ENCODE measurements around the gene HS6ST1.
"Not testable (repeated sequence)": the region's sequence is repeated elsewhere in the genome, so short reads cannot be mapped to it uniquely, and the experiment has no call there.

HS6ST1 gene

DNA sequence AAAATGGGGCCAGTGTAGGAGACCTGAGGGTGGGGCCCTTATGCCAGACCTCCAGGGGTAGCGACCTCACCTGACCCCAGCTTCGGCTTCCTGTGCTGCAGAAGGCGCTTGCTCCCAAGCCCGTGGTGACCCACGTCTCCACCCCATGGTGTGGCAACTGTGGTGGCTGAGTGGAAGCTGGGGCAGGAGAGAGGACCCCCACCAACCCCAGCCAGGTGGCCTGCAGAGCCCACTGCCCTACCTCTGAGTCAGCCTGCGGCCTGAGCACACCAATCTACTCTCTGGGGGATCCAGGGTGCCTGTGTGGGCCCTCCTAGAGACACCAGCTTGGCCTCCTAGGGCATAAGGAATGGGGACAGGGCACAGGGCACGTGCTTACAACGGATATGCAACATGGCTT, 52.2 kb downstream of the HS6ST1 start:
- not testable (repeated sequence) for DNase-seq

DNA sequence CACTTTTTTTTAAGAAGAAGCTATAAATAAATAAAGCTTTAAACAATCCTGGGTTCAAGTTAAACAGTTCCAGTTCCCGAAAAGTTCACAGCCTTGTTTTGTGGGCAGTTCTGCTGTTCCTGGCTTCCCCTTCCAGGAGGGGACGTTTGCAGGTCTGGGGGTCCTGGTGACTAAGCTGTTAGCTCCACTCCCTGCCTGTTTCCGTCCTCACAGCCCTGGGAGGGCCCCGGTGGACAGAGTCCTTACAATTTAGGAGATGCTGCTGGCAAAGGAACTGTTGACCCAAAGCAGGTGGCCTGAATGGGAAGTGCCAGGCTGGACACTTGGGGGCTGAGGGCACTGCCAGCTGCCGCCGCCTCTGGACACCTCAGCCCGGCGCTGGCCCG, 53.1 kb downstream of the HS6ST1 start:
- not testable (repeated sequence) for DNase-seq

DNA sequence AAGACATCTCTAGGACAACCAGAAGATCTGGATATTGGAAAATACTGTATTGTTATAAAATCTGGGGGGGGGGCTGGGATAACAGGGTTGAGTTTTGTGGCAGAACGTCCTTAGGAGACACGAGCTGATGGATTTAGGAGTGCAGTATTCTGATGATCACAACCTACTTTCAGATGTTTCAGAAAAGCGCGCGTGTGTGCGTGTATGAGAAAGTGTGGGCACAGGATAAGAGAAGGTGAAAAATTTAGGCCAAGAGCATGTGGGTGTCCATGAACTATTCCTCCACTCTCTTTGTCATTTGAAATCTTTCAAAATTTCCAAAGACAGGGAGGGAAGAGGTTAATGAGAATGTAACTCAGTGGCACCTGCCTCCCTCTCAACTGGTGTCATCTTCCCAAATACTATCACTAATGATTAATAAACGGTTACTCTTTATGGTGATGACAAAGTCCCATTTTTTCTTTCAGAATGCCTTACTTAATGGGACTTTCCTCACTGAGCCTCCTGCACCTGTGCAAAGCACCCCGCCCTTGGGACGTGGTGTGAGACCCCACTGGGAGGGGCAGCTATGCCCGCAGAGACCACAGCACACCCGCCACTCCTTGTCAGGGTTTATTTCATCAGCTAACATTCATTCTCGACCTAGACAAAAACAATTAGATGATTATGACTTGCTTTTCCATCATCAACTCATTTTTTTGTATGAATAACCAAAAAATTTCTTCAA, 53.6 kb downstream of the HS6ST1 start:
- no peak for DNase-seq

DNA sequence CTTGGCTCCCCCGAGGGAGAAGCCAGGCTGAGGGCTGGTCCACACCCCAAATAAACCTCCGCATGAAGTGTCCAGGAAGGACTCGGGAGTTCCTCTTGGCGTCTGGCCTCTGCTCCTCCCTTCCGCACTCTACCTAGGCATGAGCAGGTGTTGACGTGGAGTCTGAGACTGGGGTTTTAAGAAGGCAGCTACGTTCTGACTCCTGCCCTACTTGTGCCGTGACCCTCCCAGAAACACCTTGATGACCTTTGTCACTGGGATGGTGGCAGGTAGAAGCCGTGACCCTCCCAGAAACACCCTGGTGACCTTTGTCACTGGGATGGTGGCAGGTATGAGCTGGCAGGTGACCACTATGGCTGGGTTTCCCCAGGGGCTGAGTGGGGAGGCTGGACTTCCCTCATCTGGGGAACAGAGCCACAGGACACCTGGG, 54.8 kb downstream of the HS6ST1 start:
- DNase-seq, result no peak

DNA sequence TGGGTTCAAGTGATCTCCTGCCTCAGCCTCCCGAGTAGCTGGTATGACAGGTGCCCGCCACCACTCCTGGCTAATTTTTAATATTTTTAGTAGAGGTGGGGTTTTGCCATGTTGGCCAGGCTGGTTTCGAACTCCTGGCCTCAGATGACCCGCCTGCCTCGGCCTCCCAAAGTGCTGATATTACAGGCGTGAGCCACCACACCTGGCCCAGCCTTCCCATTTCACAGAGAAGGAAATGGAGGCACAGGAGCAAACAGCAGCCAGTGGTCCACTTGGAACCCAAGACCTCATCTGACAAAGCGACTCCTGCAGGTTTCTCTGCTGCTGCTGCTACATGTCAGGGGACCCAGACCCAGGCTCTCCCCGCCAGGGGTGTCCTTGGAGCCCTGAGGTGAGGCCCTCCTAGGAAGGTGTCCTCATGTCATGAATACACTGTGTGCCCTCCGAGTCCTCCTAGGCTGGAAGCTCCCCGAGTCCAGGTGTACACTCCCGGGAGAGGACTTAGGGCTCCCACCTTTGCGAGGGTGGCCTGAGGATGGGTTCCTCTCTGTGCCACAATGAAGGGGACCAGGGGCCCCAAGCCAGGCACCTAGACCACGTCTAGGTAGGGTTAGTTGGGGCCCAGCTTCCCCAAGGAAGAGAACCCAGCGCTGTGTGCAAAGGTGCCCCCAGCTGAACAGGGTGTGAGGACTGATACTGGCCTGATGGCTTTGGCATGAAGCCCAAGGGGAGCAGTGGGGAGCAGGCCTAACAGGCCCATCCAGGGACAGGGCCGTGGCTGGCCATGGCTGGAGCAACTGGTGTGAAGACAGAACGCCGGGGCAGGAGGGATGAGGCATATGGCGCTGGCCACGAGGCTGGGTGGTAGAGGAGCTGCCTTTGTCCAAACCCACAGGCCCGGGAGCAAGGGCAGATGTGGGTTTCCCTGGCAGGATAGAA, 56.1 kb downstream of the HS6ST1 start:
- no peak for DNase-seq

DNA sequence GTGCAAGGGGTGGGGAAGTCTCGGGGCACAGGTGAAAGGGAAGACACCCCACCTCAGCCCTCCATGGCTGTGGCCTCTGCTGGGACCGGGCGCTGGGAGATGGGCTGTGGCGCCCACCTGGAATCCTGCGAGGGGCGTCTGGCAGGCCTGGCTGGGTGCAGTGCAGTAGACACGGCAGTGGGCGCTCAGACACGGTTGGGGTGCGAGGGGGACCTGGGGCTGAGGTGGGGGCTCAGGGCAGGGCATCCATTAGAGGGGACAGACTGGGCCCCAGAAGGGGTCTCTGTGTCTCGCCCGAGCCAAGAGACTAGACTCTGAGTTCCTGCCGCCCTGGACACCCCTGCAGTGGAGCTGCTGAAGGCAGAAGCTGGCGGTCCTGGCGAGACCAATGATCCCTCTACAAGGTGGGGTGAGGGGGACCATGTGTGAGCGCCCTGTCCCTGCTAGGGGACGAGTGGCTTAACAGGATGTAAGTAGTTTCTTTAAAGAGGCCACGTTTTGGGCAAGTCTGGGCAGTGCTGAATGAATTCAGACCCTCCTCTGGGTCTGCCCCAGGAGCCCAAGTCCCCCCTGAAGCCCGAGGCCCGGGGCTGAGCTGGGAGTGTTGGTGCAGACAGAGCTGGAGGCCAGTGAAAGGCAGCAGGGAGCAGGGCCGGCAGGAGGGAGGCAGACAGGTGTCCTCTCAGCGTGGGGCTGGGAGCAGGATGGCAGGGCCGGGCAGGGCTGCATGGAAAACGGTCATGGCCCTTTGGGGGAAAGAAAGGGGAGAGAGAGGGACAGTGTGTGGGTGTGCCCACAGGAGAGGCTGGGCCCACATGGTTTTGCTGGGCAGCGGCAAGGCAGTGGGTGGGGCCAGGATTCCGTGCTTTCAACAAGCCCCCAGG, 57.2 kb downstream of the HS6ST1 start:
- no peak for DNase-seq

DNA sequence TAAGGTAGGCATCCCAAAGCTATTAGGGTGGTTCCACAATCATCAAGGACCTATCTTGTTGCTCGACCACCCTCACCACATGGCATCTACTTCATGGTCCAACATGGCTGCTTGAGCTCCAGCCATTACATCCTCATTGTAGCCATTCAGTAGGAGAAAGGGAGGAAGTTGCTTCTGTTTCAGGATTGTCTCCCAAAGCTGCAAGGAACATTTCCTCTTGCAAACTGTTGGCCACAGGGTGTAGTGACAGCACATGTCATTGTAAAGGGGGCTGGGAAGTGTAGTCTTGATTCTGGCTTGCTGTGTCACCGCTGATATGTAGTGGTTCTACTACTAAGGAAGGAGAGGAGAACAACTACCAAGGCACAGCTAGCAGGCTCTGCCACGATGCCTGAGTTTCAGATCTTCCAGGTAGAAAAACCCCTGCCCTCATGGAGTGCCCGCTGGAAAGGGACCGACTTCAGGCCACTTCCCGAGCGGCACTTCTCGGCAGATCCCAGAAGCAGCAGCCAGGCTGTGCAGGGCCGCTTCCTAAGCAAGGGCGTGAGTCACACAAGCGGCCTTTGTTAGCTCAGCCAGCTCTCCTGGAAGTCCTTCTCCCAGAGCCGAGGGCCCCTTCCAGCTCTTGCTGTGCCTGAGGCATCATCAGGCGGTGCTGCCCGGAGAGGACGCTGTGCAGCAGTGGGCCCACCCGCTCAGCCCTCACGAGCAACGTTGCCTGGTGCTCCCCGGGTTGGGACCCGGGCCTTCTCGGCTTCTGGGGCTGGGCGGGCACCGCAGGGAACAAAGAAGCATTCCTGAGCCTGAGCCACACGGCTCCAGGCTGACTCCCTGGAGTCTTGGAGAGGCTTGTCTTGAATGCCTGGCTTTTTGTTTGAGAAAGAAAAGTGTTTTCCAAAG, 58.2 kb downstream of the HS6ST1 start:
- no peak for DNase-seq

DNA sequence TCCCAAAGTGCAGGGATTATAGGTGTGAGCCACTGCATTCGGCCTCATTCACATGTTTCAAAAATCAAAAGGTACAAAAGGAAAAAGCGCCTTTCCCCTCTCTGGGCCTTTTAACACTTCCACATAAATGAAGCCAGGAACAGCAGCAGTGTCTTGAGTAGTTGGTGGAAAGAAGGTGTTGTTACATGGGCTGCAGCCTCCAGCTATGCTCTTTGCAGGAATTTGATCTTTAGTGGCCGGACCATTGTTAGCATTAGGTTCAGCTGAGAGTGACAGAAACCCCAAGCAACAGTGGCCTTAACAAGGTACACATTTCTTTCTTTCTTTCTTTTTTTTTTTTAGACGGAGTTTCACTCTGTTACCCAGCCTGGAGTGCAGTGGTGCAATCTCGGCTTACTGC, 59.1 kb downstream of the HS6ST1 start:
- no peak for DNase-seq

DNA sequence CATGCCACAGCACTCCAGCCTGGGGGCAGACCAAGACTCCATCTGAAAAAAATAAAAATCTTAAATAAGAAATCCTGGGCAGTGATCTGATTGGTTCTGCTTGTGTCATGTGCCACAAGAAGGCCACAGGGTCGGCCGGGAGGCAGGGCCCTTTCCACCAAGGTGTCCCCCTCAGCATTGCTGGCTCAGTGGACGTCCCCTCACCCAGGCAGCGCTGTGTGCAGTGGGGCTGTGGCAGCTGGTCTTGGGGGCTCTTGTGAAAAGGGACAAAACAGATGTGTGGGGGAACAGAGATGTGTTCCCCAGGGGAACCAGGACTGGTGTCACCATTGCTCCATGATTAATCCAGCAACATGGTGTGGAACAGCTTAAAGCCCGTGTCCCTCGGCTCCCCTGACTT, 60.5 kb downstream of the HS6ST1 start:
- no peak for DNase-seq

DNA sequence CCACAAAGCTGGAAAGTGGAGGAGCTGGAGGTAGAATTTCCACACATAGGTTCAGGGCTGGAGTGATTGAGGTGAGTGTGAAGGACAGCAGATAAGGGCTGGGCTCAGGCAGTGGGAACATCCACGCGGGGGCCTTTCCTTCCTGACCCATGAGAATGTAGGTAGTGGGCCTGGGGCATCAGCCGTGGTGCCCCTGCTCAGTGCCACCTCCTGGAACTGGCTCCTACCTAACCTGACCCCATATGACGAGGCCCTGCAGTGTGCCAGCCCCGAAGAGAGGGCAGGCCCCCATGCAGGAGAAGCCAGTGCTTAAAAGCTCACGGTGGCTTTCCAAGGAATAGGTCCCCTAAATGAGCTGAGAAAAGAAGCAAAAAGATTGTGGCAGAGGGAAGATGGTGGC, 66.2 kb downstream of the HS6ST1 start:
- no peak for DNase-seq

DNA sequence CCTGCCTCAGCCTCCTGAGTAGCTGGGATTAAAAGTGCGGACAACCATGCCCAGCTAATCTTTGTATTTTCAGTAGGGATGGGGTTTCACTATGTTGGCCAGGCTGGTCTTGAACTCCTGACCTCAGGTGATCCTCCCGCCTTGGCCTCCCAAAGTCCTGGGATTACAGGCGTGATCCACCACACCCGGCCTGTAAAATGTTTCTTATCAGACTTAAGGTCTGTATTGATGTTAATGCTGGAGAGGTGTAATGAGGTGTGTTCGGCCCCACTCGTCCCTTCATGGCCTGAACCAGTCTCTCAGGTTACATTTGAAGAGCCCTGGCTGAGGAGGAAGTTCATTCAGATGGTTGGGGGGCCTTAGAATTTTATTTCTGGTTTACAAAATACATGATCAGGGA, 66.6 kb downstream of the HS6ST1 start:
- not testable (repeated sequence) for DNase-seq

DNA sequence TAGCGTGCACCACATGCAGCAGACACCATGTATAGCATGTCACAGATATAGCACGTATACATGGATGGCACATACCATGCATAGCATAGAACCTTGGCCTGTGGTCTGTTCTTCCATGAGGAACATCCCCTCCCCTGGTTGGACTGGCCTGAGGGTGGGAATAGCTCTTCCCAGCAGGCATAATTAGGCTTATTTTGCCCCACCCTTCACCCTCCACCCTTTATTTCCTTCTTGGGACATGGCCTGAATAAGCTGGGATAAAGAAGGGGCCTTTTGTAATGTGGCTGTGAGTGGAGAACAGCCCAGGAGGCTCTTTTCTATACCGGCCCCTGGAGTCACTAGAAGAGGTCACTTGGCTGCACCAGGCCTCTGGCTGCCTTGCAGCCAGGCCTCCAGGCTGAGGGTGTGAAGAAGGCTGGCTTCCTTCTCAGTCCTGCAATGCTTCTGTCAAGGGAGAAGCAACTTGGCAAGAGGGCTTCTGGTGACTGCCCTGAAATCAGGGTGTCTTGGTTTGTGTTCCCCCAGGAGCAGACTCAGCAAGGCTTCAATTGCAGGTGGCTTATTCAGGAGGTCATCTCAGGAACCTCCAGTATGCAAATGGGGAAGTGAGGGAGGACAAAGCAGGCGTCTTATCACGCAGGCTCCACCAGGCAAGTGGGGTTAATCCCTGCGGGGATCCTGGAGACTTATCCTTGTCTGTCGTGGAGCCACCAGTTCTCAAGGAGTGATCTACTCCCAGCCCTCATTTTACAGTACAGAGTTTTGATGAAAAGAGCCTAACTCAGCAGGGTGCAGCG, 68.2 kb downstream of the HS6ST1 start:
- no peak for DNase-seq

DNA sequence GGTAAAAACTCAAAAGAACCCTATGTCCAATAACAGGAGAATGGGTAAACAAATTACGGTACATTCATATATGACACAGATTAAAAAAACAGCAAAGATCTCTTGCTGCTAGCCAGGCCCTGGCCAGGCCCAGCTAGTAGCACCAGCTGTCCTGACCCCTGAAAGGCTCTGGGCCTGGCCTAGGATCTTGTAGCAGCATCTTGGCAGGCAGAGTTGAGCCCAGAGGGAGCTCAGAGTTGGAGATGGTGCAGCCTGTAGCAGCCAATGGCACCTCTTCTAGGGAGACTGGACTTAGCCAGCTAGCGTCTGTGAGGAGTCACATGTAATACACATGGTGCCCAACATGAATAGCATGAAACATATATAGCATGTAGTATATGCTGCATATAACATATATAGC, 69.1 kb downstream of the HS6ST1 start:
- DNase-seq, result no peak

DNA sequence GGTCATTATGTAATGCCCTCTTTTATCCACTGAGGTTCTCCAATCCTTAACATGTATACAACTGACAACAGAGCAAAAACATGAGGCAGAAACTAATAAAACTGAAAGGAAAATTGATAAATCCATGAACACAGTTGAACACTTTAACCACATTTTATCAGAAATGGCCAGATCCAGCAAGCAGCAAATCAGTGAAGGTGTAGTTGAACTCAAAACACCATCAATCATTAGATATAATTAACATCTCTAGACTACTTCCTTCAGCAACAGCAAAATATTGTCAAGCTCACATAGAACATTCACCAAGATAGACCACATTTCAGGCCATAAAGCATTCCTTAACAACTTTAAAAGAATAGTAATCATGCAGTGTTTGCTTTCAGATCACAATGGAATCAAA, 72.9 kb downstream of the HS6ST1 start:
- DNase-seq, result no peak

DNA sequence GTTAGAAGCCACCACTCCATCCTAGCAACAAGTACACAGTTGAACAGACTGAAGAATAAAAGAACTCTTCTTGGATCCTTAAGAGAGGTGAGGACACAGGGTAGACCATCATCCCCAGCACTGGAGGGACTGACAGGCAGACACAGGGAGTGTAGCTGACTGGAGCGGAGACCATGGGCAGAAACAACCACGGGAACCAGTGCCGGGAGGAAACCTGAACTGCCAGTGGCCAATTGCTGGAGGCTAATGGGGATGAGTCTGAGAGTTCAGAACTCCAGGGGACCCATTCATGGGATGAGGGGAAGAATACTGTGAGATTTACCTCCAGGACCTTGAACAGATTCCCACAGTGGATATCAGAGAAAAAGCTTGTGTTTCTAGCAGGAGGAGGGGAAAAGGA, 76.8 kb downstream of the HS6ST1 start:
- no peak for DNase-seq

DNA sequence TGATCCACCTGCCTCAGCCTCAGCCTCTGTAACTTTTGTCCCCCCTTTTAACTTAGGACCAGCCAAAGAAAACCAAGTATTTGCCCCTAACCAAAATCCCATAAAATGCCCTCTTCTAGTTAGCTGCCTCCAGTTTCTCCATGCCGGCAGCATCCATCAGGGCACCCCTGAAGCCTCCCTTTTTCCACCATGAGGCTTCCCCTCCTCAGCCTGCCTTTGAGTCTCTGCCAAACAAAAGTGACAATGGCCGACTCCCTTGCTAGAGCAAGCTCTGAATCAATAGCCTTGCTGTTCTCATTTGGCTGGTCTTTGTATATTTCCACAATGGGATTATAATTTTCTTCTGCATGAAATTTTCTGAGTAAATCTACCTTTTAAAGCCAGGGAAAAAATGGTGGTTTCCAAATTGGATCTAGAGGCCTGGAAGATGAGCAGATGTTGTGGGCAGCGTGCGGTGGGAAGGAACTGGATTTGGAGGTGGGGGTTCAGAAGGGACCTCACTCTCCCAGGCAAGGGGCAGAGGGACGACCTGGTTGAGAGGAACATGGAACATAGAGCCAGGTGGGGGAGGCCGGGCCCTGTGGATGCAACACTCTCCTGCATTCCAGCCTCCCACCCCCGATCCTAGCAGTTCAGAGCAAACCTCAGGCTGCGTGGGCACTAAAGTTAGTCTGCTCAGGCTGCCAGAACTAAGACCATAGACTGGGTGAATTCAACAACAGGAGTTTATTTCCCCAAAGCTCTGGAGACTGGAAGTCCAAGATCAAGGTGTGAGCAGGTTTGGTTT, 80.6 kb downstream of the HS6ST1 start:
- DNase-seq, result no peak

DNA sequence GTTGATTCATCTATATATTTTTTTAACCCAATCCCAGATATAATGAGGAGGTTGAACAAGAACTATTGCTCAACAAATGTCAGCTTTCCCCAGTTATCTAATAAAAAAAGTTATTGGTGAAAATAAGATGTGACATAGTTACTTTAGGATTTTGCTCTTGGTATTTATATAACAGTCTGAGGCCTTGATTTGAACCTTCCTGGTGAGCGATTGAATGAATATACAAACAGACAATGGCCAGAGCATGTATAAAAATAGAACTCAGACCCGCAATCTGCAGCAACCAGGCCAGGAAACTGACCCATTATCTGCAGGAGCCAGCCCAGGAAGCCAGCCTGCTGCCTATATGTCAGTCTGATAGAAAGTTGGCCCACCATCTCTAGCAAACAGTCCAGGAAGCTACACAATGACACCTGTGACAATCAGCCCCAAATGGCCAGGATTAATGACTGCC, 81.6 kb downstream of the HS6ST1 start:
- DNase-seq, result no peak

DNA sequence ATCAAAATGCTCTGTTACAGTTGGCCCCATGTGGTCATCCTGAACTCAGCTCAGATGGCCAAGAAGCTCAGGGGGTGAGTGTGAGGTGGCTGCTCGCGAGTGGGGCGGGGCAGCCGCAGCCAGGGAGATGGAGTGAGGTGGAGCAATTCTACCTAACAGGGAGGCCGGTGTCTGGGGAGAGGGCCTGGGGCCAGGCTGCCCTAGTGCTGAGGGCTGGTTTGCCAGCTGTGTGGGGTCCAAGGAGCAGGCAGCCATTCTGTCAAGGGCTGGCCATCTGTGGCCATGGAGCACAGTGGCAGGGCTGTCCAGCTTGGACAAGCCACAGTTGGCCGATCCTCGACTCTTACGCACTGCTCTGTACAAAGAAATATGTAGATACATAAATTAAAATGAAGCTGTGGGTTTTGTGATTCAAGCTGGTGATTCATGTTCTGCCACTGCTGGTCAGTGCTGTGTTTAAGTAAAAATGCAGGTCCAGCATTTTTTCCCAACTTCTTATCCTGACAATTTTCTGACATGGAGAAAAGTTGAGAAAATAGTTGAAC, 82.1 kb downstream of the HS6ST1 start:
- DNase-seq, result no peak

DNA sequence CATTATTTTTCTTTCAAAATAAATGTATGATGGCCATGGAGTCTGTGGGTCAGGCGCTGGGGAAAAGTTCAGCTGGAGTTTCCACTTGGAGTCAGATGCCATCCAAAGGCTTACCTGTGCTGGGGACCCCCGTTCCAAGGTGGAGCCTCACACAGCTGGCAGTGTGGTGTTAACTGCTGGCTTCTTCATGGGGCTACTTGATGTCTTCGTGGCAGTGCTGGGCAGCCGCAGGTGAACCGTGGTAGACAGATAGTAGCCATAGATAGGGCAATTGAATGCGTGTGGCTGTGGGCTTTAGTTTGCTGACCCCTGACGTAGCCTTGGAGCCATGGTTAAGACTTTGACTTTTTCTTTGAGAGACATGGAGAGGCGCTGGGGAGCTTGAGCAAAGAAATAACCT, 83.1 kb downstream of the HS6ST1 start:
- DNase-seq, result no peak

DNA sequence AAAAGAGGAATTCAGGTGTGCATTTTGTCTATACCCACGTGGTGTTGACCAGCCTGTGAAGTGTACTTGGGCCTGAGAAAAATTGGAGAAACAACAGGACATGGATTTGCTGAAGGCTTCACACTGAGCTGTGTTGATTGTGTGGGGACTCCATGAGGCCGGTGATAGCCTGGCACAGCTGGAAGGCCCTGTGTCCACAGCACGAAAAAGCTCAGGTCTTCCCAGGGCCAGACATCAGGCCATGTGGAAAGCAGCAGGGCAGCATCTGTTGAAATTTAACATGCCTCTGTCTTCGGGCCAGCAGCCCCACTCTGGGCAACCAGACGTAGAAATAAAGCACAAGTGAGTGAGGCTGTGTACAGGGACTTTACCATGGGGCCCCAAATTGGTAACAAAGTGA, 84.1 kb downstream of the HS6ST1 start:
- no peak for DNase-seq
